K562 (cell line): ENCODE results near the gene HHIPL1. TPM values are rescaled to one million over a fixed set of nuclear protein-coding genes. Genes with fewer than 3 reads are reported as not detected.
"Not testable (repeated sequence)": the region's sequence is repeated elsewhere in the genome, so short reads cannot be mapped to it uniquely, and the experiment has no call there.

Experiments used
- ATAC-seq: fragments of 200-7000 bp; cut with Tn5 transposase; 3 replicates; pipeline ENCODE4 v1.9.1; 2020; ENCODE audit warnings: moderate library complexity
- BruUV-seq: library from RNA; stranded (reverse); fragments of 400-500 nt; replicated peaks from 2 replicates; lab custom pipeline; 2021; lab: Mats Ljungman, UMichigan
- CTCF ChIA-PET: fragments of 300-600 bp; formaldehyde crosslinking; extraction: SDS; loops from one replicate; lab custom pipeline; 2021; ENCODE audit warnings: low intra/inter-chr PET ratio; lab: Yijun Ruan, JAX
- POLR2A ChIA-PET: fragments of 300-600, 350-650 bp; sonication (Branson Sonifier 250); formaldehyde crosslinking; extraction: SDS; loops from one replicate; lab custom pipeline; 2021; ENCODE audit warnings: antibody characterized with exemption, inconsistent platforms; lab: Yijun Ruan, JAX
- DNase-seq, 4 experiments: peaks; one replicate each; pipeline versions ENCODE4 v3.0.0 to v3.0.0-alpha.2; 2011 to 2018; ENCODE audit warnings: low spot score in 3 of 4, mixed read lengths in 3 of 4; ENCODE audit errors: extremely low read depth in 1 of 4
- FAIRE-seq: peaks from 2 replicates; lab custom pipeline; 2011; peaks lifted over from hg19 to GRCh38; lab: Jason Lieb, UNC
- H2AFZ ChIP-seq: 2 replicates; pipeline ENCODE4 v1.6.0; 2011; ENCODE audit warnings: low read depth, low read length, control low read depth, inconsistent platforms
- H3K27ac ChIP-seq: fragments of 200-600 bp; 3 replicates; pipeline ENCODE4 v1.8.0; 2011; ENCODE audit warnings: low read depth, mild to moderate bottlenecking, control low read depth, inconsistent platforms, low read length, moderate library complexity, mixed read lengths; ENCODE audit errors: extremely low read depth
- H3K27me3 ChIP-seq, 2 experiments: fragments of 300-600 bp in 1 of 2; 2 replicates in 1 of 2; 3 replicates in 1 of 2; pipeline versions ENCODE4 v1.6.0 to v1.8.0; 2011; ENCODE audit warnings: inconsistent platforms in 2 of 2, low read length in 2 of 2, mild to moderate bottlenecking in 1 of 2, mixed read lengths in 1 of 2, moderate library complexity in 1 of 2; ENCODE audit not compliant: control insufficient read depth in 2 of 2, insufficient read depth in 2 of 2
- H3K36me3 ChIP-seq: fragments of 300-600 bp; 3 replicates; pipeline ENCODE4 v1.8.0; 2011; ENCODE audit warnings: mild to moderate bottlenecking, low read length, inconsistent platforms; ENCODE audit not compliant: control insufficient read depth, insufficient read depth
- H3K4me1 ChIP-seq, 2 experiments: fragments of 200-600 bp in 1 of 2; replicated peaks in 1 of 2; 2 replicates in 1 of 2; 3 replicates in 1 of 2; pipeline versions ENCODE4 v1.5.1 to v1.8.0; 2011; ENCODE audit warnings: inconsistent platforms in 2 of 2, low read length in 2 of 2, mild to moderate bottlenecking in 1 of 2, mixed read lengths in 1 of 2, moderate library complexity in 1 of 2; ENCODE audit not compliant: control insufficient read depth in 2 of 2, insufficient read depth in 2 of 2
- H3K4me2 ChIP-seq: 2 replicates; pipeline ENCODE4 v1.6.1; 2011; ENCODE audit warnings: low read length, control low read depth, inconsistent platforms, mixed read lengths; ENCODE audit not compliant: insufficient read depth
- H3K4me3 ChIP-seq: fragments of 200-600 bp; sonication (generic), shearing (Covaris generic); 2 replicates; pipeline ENCODE4 v1.5.1; 2016; ENCODE audit warnings: control low read depth, inconsistent platforms
- H3K79me2 ChIP-seq: fragments of 200-600 bp; 3 replicates; pipeline ENCODE4 v1.8.0; 2011; ENCODE audit warnings: low read length, inconsistent platforms; ENCODE audit not compliant: control insufficient read depth, insufficient read depth
- H3K9ac ChIP-seq, 2 experiments: 2 replicates each; pipeline versions ENCODE4 v1.6.0 to v1.6.1; 2011; ENCODE audit warnings: low read depth in 2 of 2, low read length in 2 of 2, control low read depth in 1 of 2, inconsistent platforms in 1 of 2, mild to moderate bottlenecking in 1 of 2, mixed read lengths in 1 of 2; ENCODE audit not compliant: insufficient read depth in 1 of 2
- H3K9me1 ChIP-seq: one replicate; pipeline ENCODE4 v1.6.0; 2011; ENCODE audit warnings: inconsistent platforms, mild to moderate bottlenecking, low read length, moderate library complexity; ENCODE audit not compliant: control insufficient read depth, insufficient read depth
- H3K9me3 ChIP-seq: replicated peaks from 2 replicates; pipeline ENCODE4 v1.5.1; 2011; ENCODE audit warnings: low read depth, low read length, inconsistent platforms; ENCODE audit not compliant: control insufficient read depth, insufficient read depth
- H4K20me1 ChIP-seq: replicated peaks from 2 replicates; pipeline ENCODE4 v1.6.1; 2011; ENCODE audit warnings: low read length, inconsistent platforms, mixed read lengths; ENCODE audit not compliant: control insufficient read depth, insufficient read depth
- BCOR ChIP-seq: fragments of 450-650 bp; IDR thresholded peaks from 2 replicates; pipeline ENCODE4 v1.6.1; 2016
- NR2C1 ChIP-seq, 2 experiments: fragments of 450-650 bp; IDR thresholded peaks; 2 replicates each; pipeline ENCODE4 v1.6.1; 2017; ENCODE audit warnings: mild to moderate bottlenecking in 2 of 2, antibody characterized with exemption in 1 of 2, inconsistent platforms in 1 of 2, missing compliant biosample characterization in 1 of 2, missing genetic modification characterization in 1 of 2
- PTTG1 ChIP-seq: fragments of 450-650 bp; IDR thresholded peaks from 2 replicates; pipeline ENCODE4 v1.6.1; 2016; ENCODE audit warnings: low read depth, mild to moderate bottlenecking, missing genetic modification characterization, missing compliant biosample characterization
- RBM25 ChIP-seq: fragments of 200-400 bp; formaldehyde crosslinking; IDR thresholded peaks from 2 replicates; pipeline ENCODE4 v1.6.1; 2018; ENCODE audit warnings: low read length, low read depth, moderate library complexity; ENCODE audit not compliant: severe bottlenecking
- TCF7L2 ChIP-seq: fragments of 150-350 bp; IDR thresholded peaks from 2 replicates; pipeline ENCODE4 v1.6.1; 2016; ENCODE audit warnings: low read depth, mild to moderate bottlenecking, low read length, moderate library complexity
- ZFP1 ChIP-seq: fragments of 450-650 bp; formaldehyde crosslinking; IDR thresholded peaks from 2 replicates; pipeline ENCODE4 v1.4.0; 2020; ENCODE audit warnings: mild to moderate bottlenecking, mixed read lengths
- ZNF121 ChIP-seq: sonication (generic); formaldehyde crosslinking; conservative IDR thresholded peaks from 2 replicates; pipeline ENCODE4 v1.8.0; 2022; ENCODE audit warnings: missing genetic modification reagents
- ZNF407 ChIP-seq: fragments of 450-650 bp; IDR thresholded peaks from 2 replicates; pipeline ENCODE4 v1.6.1; 2016; ENCODE audit warnings: low read depth
- ZNF586 ChIP-seq: fragments of 450-650 bp; formaldehyde crosslinking; conservative IDR thresholded peaks from 2 replicates; pipeline ENCODE4 v1.4.0; 2020; ENCODE audit warnings: mild to moderate bottlenecking, moderate library complexity
- WGBS: fragments of 100-300 bp; shearing (Covaris generic); methylation state at CpG from one replicate; pipeline ENCODE4 v1.1.6; 2016; ENCODE audit warnings: low coverage, mixed read lengths; ENCODE audit not compliant: insufficient coverage; ENCODE audit errors: missing lambda C conversion rate; 5-methylcytosine and 5-hydroxymethylcytosine counted together
- in situ Hi-C: fragments of 300-500 bp; cut with MboI; formaldehyde crosslinking; loops from 4 replicates; pipeline ENCODE4 v1.15.0; 2018; ENCODE audit warnings: inconsistent platforms, mixed read lengths
- intact Hi-C: fragments of 100-400 bp; cut with micrococcal nuclease; formaldehyde crosslinking; loops from 2 replicates; pipeline ENCODE4 v1.14.2; 2022
- polyA plus RNA-seq, 8 experiments: library from polyadenylated mRNA; depleted of rRNA in 4 of 8; stranded (reverse) in 5 of 8; unstranded in 3 of 8; fragments of >200 nt; fragmentation: Nextera tagmentation in 2 of 8; fragmentation: Illumina TruSeq in 1 of 8; extraction: Ambion mirVana in 2 of 8; extraction: Trizol in 1 of 8; gene quantifications; 2 replicates each; pipeline versions ENCODE4 v1.2.1 to v1.2.3, GENCODE V29; 2011 to 2014; ENCODE audit warnings: inconsistent platforms in 1 of 8, missing spikeins in 1 of 8
- total RNA-seq, 7 experiments: library from RNA; depleted of rRNA in 6 of 7; stranded (reverse); fragments of >200 nt in 6 of 7; fragmentation: Illumina TruSeq in 2 of 7; extraction: Trizol in 2 of 7; gene quantifications; 2 replicates each; pipeline versions ENCODE4 v1.2.1 to v1.2.3, GENCODE V29; 2011 to 2021; ENCODE audit warnings: low replicate concordance in 1 of 7

Gene HHIPL1
- total and polyA plus RNA-seq, 9 of the 15 experiments (the other 6 are each of a cell fraction or from before 2014, with no cell fraction given), result not detected

GRCh38 chr14:99637624-99638023, 7.3 kb upstream of the HHIPL1 start:
- H3K27me3 ChIP-seq, result peaks cover 0 to 3% of the 10 kb centered on the region in 2 experiments; a peak in 2 of 5 replicates
- 17% methylated on average over 7 of the region's 7 CpGs for WGBS
- no peak overlapping the region for H3K9ac ChIP-seq
- H3K27ac ChIP-seq, result no peak overlapping the region
- DNase-seq, result no peak
- H3K4me1 ChIP-seq, result peaks cover 3 to 4% of the 10 kb centered on the region in 2 experiments; a peak in 3 of 5 replicates
- no peak overlapping the region for H3K4me2 ChIP-seq
- no peaks in the 10 kb centered on the region for H3K9me3 ChIP-seq
- no peak overlapping the region for H2AFZ ChIP-seq
- POLR2A ChIA-PET, result no interaction called here
- H3K4me3 ChIP-seq, result no peak overlapping the region
- BruUV-seq, result no TSS peak
- no peaks in the 10 kb centered on the region for H3K36me3 ChIP-seq
- no peaks in the 10 kb centered on the region for H3K9me1 ChIP-seq
- TF ChIP-seq BCOR, result peak; percentile 50; the same call in 1 of the 2 replicates
- TF ChIP-seq ZFP1, result no peak
- TF ChIP-seq NR2C1 (IDR thresholded peaks at IDR 0.05), result no peak
- no peak for TF ChIP-seq NR2C1 (tag; IDR thresholded peaks at IDR 0.05)
- no peak for TF ChIP-seq ZNF586
- TF ChIP-seq PTTG1 (tag), result no peak
- TF ChIP-seq ZNF121 (CRISPR knock-in tag), result no peak
- no peak for TF ChIP-seq ZNF407
- no peak for TF ChIP-seq TCF7L2
- peak; percentile 38 for TF ChIP-seq RBM25
- no peaks in the 10 kb centered on the region for H3K79me2 ChIP-seq
- no peak for ATAC-seq
- H4K20me1 ChIP-seq, result no peaks in the 10 kb centered on the region
- in situ Hi-C loops (no loop called here), intact Hi-C loops (no loop called here)
- CTCF ChIA-PET, result no interaction called here
- FAIRE-seq, result no peak

- 65% methylated on average over 5 of the region's 5 CpGs for WGBS
- H3K27ac ChIP-seq, H3K4me1 ChIP-seq, H3K4me3 ChIP-seq, CTCF ChIA-PET, H3K9ac ChIP-seq, H3K9me1 ChIP-seq, H3K79me2 ChIP-seq, H4K20me1 ChIP-seq, POLR2A ChIA-PET, ATAC-seq, H3K9me3 ChIP-seq, FAIRE-seq, H3K4me2 ChIP-seq, H3K36me3 ChIP-seq, intact Hi-C loops, DNase-seq, H2AFZ ChIP-seq, BruUV-seq, in situ Hi-C loops: not testable (repeated sequence)
- peaks cover 0 to 40% of the 10 kb centered on the region in 2 experiments; a peak in 2 of 5 replicates for H3K27me3 ChIP-seq
Measured at GRCh38 chr14:99642771-99643170, 2.2 kb upstream of the HHIPL1 start.
